ENCODE data around the gene HEPACAM. TPM values are rescaled to one million over a fixed set of nuclear protein-coding genes. Genes with fewer than 3 reads are reported as not detected.

Gene HEPACAM
- total and polyA plus RNA-seq, 2 donors (not counting 3 experiments of a cell fraction or from before 2014, with no cell fraction given): not detected

DNA sequence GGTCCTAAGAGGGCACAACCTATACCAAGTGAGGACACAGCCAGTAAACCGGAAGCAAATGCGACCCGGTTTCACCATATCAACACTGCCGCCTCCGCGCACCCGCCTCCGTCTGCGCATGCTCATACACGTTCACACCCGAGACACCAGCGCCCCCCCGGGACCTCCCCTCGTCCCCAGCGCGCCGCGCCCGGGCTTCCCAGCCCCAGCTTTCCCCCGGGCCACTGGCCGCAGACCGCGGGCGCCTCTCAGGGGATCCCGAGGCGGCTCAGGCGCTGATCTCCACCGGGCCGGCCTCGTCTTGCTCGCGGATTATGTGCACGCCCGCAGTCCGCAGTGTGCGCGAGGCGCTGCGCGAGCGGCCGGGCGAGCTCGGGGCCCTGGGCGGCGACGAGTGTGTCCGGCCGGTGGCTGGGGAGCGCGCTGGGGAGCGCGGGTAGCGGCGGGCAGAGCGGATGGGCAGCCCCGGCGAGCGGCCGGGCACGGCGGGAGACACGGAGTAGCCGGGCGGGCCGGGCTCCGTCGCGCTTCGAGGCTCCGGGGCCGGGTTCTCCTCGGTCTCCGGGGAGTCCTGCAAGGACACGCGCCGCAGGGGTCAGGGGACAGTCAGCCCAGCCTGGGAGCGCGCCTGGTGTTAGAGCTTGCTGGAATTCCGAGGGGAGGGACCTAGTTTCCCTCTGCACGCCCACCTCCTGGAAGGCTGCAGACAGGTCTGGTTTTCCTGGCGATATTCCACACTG, 14.8 kb downstream of the HEPACAM start:
- peak; percentile 82 for DNase-seq (ENCODE audit: low read depth, low spot score)
- CTCF ChIA-PET: interaction anchor here (0.6 to 3.3 kb wide), 14 partner anchors 9 to 425 kb away, joined by 3 to 38 read pairs (median 4); partner anchors contain the start of genes CCDC15 and ROBO4
- Histone ChIP-seq H3K36me3 (ENCODE audit: control insufficient read depth in 2 of 2, extremely low read depth in 1 of 2, insufficient read depth in 2 of 2, low read length in 2 of 2) (no peaks in the 10 kb centered on the region), H3K4me1 (ENCODE audit: control insufficient read depth, extremely low read depth, insufficient read depth, low read length) (peaks cover 9% of the 10 kb centered on the region), H3K4me2 (ENCODE audit: insufficient read depth, low read length) (peak overlapping the region; percentile 54), H3K27ac (ENCODE audit: insufficient read depth, low read depth, low read length) (peak overlapping the region; percentile 22), H3K9ac (replicated peaks; ENCODE audit: extremely low read depth, insufficient read depth, low read length) (peak overlapping the region; percentile 57), H3K27me3 (ENCODE audit: control insufficient read depth in 2 of 2, insufficient read depth in 2 of 2, low read length in 2 of 2) (no peaks in the 10 kb centered on the region), H3K9me3 (replicated peaks; ENCODE audit: control insufficient read depth, insufficient read depth, low read length) (no peaks in the 10 kb centered on the region), H2AFZ (ENCODE audit: low read depth, low read length) (peak overlapping the region; percentile 86), H3K79me2 (ENCODE audit: control insufficient read depth, insufficient read depth, low read length) (no peaks in the 10 kb centered on the region), H3K9me1 (replicated peaks; ENCODE audit: control insufficient read depth, extremely low read depth, insufficient read depth, low read length) (no peaks in the 10 kb centered on the region), H4K20me1 (replicated peaks; ENCODE audit: control insufficient read depth, extremely low read depth, insufficient read depth, low read length) (no peaks in the 10 kb centered on the region), H3K4me3 (replicated peaks in 1 of 3; ENCODE audit: insufficient read depth in 1 of 3, low read depth in 1 of 3, low read length in 3 of 3) (peak overlapping the region in 2 of 3 experiments; percentile 31 to 39)
- peak; percentile 82 for FAIRE-seq
- dilution Hi-C loops (cut with MboI; ENCODE audit: extremely low pct_ligation_motif_present, low sequenced_read_pairs) (no loop called here), intact Hi-C loops (cut with micrococcal nuclease) (loop anchor here (1.0 to 2.0 kb wide), 3 partner anchors 22 to 45 kb away; partner anchors contain the start of gene CCDC15)
- no TSS peak for BruUV-seq (replicated peaks)
- TF ChIP-seq, protein P1, sequence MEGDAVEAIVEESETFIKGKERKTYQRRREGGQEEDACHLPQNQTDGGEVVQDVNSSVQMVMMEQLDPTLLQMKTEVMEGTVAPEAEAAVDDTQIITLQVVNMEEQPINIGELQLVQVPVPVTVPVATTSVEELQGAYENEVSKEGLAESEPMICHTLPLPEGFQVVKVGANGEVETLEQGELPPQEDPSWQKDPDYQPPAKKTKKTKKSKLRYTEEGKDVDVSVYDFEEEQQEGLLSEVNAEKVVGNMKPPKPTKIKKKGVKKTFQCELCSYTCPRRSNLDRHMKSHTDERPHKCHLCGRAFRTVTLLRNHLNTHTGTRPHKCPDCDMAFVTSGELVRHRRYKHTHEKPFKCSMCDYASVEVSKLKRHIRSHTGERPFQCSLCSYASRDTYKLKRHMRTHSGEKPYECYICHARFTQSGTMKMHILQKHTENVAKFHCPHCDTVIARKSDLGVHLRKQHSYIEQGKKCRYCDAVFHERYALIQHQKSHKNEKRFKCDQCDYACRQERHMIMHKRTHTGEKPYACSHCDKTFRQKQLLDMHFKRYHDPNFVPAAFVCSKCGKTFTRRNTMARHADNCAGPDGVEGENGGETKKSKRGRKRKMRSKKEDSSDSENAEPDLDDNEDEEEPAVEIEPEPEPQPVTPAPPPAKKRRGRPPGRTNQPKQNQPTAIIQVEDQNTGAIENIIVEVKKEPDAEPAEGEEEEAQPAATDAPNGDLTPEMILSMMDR (IDR thresholded peaks at IDR 0.05; ENCODE audit: extremely low read depth in 1 of 2, insufficient read depth in 1 of 2, low read depth in 1 of 2, low read length in 2 of 2): no peak
- TF ChIP-seq POLR2A (IDR thresholded peaks at IDR 0.05; ENCODE audit: low read depth, low read length) (peak; percentile 62), JUN (IDR thresholded peaks at IDR 0.05; ENCODE audit: borderline replicate concordance, insufficient read depth, insufficient read length, low read depth) (no peak)
- POLR2A ChIA-PET: interaction anchor here (0.9 to 1.5 kb wide), 3 partner anchors 24 to 41 kb away, joined by 3 to 6 read pairs (median 4); no protein-coding TSS in a partner anchor

GRCh38 chr11:124920356-124920755, 15.5 kb downstream of the HEPACAM start:
- H3K4me2 ChIP-seq (ENCODE audit: insufficient read depth, low read length): peak overlapping the region; percentile 54
- no peaks in the 10 kb centered on the region for H3K36me3 ChIP-seq (ENCODE audit: control insufficient read depth in 2 of 2, extremely low read depth in 1 of 2, insufficient read depth in 2 of 2, low read length in 2 of 2)
- H3K4me3 ChIP-seq (replicated peaks in 1 of 3; ENCODE audit: insufficient read depth in 1 of 3, low read depth in 1 of 3, low read length in 3 of 3): peak overlapping the region in 1 of 3 experiments; percentile 31
- no peaks in the 10 kb centered on the region for H3K9me3 ChIP-seq (replicated peaks; ENCODE audit: control insufficient read depth, insufficient read depth, low read length)
- TSS peak; percentile 30 for BruUV-seq (replicated peaks)
- H3K27me3 ChIP-seq (ENCODE audit: control insufficient read depth in 2 of 2, insufficient read depth in 2 of 2, low read length in 2 of 2): no peaks in the 10 kb centered on the region
- peaks cover 14% of the 10 kb centered on the region for H3K4me1 ChIP-seq (ENCODE audit: control insufficient read depth, extremely low read depth, insufficient read depth, low read length)
- intact Hi-C loops (cut with micrococcal nuclease): loop anchor here (1.0 to 2.0 kb wide), 3 partner anchors 21 to 44 kb away; partner anchors contain the start of gene CCDC15
- FAIRE-seq (no peak), DNase-seq (ENCODE audit: low read depth, low spot score) (no peak)
- H3K27ac ChIP-seq (ENCODE audit: insufficient read depth, low read depth, low read length): peak overlapping the region; percentile 22
- TF ChIP-seq JUN (IDR thresholded peaks at IDR 0.05; ENCODE audit: borderline replicate concordance, insufficient read depth, insufficient read length, low read depth) (no peak), POLR2A (IDR thresholded peaks at IDR 0.05; ENCODE audit: low read depth, low read length) (no peak), EZH2 (IDR thresholded peaks at IDR 0.05; ENCODE audit: borderline replicate concordance, low read depth, low read length, severe bottlenecking) (no peak), FOS (IDR thresholded peaks at IDR 0.05; ENCODE audit: borderline replicate concordance, insufficient read depth, low read length) (no peak), GATA2 (IDR thresholded peaks at IDR 0.05; ENCODE audit: insufficient read depth, insufficient read length, low read depth, low read length) (no peak), POLR2AphosphoS5 (IDR thresholded peaks at IDR 0.05; ENCODE audit: insufficient read depth, low read depth, low read length) (no peak), MYC (IDR thresholded peaks at IDR 0.05; ENCODE audit: low read depth, low read length) (no peak)
- TF ChIP-seq, protein P2, sequence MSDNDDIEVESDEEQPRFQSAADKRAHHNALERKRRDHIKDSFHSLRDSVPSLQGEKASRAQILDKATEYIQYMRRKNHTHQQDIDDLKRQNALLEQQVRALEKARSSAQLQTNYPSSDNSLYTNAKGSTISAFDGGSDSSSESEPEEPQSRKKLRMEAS (IDR thresholded peaks at IDR 0.05; ENCODE audit: insufficient read depth, insufficient read length): no peak
- TF ChIP-seq, protein P1 (IDR thresholded peaks at IDR 0.05; ENCODE audit: extremely low read depth in 1 of 2, insufficient read depth in 1 of 2, low read depth in 1 of 2, low read length in 2 of 2): no peak
- peak overlapping the region; percentile 86 for H2AFZ ChIP-seq (ENCODE audit: low read depth, low read length)
- POLR2A ChIA-PET: interaction anchor here (0.9 to 1.5 kb wide), 4 partner anchors 22 to 40 kb away, joined by 3 to 6 read pairs (median 4); no protein-coding TSS in a partner anchor
- CTCF ChIA-PET: interaction anchor here (0.6 to 3.3 kb wide), 15 partner anchors 8 to 425 kb away, joined by 3 to 38 read pairs (median 4); partner anchors contain the start of genes CCDC15 and ROBO4
- H3K79me2 ChIP-seq (ENCODE audit: control insufficient read depth, insufficient read depth, low read length): no peaks in the 10 kb centered on the region
- no peaks in the 10 kb centered on the region for H3K9me1 ChIP-seq (replicated peaks; ENCODE audit: control insufficient read depth, extremely low read depth, insufficient read depth, low read length)
- dilution Hi-C loops (cut with MboI; ENCODE audit: extremely low pct_ligation_motif_present, low sequenced_read_pairs): no loop called here
- peak overlapping the region; percentile 57 for H3K9ac ChIP-seq (replicated peaks; ENCODE audit: extremely low read depth, insufficient read depth, low read length)
- no peaks in the 10 kb centered on the region for H4K20me1 ChIP-seq (replicated peaks; ENCODE audit: control insufficient read depth, extremely low read depth, insufficient read depth, low read length)

Measured in endothelial cell of umbilical vein (primary cell).